PC-3 (cell line): ENCODE data around the gene F12.

Experiments used
- CTCF ChIP-seq: fragments of 300-600 bp; sonication (generic); conservative IDR thresholded peaks from 2 replicates; pipeline ENCODE4 v1.5.1; 2017; ENCODE audit warnings: antibody characterized with exemption, low read depth, mild to moderate bottlenecking, low read length
- EZH2 ChIP-seq: fragments of 300-600 bp; sonication (generic); IDR thresholded peaks from one replicate; pipeline ENCODE4 v1.6.1; 2017; ENCODE audit warnings: antibody characterized with exemption, mild to moderate bottlenecking, low read length; ENCODE audit not compliant: unreplicated experiment

GRCh38 chr5:177414481-177414880 is 5.1 kb upstream of the F12 start:
- no peak for TF ChIP-seq CTCF
- TF ChIP-seq EZH2 = no peak
